Measurements from ENCODE around the gene TMEM203. TPM values are rescaled to one million over a fixed set of nuclear protein-coding genes. Genes with fewer than 3 reads are reported as not detected.

The TMEM203 gene
- total RNA-seq, 1 donor from 2014 or later: 24.3 TPM

Other genes starting within 250 kb of the TMEM203 start
- gene PTGDS, start 228.1 kb downstream of the TMEM203 start, total RNA-seq: not detected in 2 replicates
- not detected in 2 replicates for gene LCNL1, start 222.7 kb downstream of the TMEM203 start, total RNA-seq
- gene PAXX, start 213.2 kb downstream of the TMEM203 start, total RNA-seq: 28.0 and 47.2 TPM in 2 replicates
- 0.29 and 2.3 TPM in 2 replicates for gene CLIC3, start 209.1 kb downstream of the TMEM203 start, total RNA-seq
- 27.2 and 28.4 TPM in 2 replicates for gene ABCA2, start 177.4 kb downstream of the TMEM203 start, total RNA-seq
- not detected in 2 replicates for gene FUT7, start 173.6 kb downstream of the TMEM203 start, total RNA-seq
- gene NPDC1, start 159.5 kb downstream of the TMEM203 start, total RNA-seq: 195 and 250 TPM in 2 replicates
- not detected in 2 replicates for gene ENTPD2, start 151.6 kb downstream of the TMEM203 start, total RNA-seq
- 6.1 and 6.7 TPM in 2 replicates for gene SAPCD2, start 135.1 kb downstream of the TMEM203 start, total RNA-seq
- 17.2 and 30.3 TPM in 2 replicates for gene UAP1L1, start 128.1 kb downstream of the TMEM203 start, total RNA-seq
- 109 and 118 TPM in 2 replicates for gene MAN1B1, start 118.7 kb downstream of the TMEM203 start, total RNA-seq
- 154 and 167 TPM in 2 replicates for gene DPP7, start 90.9 kb downstream of the TMEM203 start, total RNA-seq
- gene GRIN1, start 66.5 kb downstream of the TMEM203 start, total RNA-seq: not detected in 2 replicates
- not detected in 2 replicates for gene LRRC26, start 35.6 kb downstream of the TMEM203 start, total RNA-seq
- not detected in 2 replicates for gene TMEM210, start 33.6 kb downstream of the TMEM203 start, total RNA-seq
- 22.9 and 34.2 TPM in 2 replicates for gene ANAPC2, start 17.1 kb downstream of the TMEM203 start, total RNA-seq
- 91.8 and 109 TPM in 2 replicates for gene SSNA1, start 17.0 kb downstream of the TMEM203 start, total RNA-seq
- 10.0 and 10.8 TPM in 2 replicates for gene TPRN, start 4.9 kb downstream of the TMEM203 start, total RNA-seq
- 10.3 and 12.8 TPM in 2 replicates for gene NDOR1, start 52 bp upstream of the TMEM203 start, total RNA-seq
- 0.76 and 2.9 TPM in 2 replicates for gene RNF208, start 16.6 kb upstream of the TMEM203 start, total RNA-seq
- 0.41 and 0.78 TPM in 2 replicates for gene CYSRT1, start 19.5 kb upstream of the TMEM203 start, total RNA-seq
- not detected in 2 replicates for gene RNF224, start 21.9 kb upstream of the TMEM203 start, total RNA-seq
- gene SLC34A3, start 25.3 kb upstream of the TMEM203 start, total RNA-seq: not detected in 2 replicates
- gene TUBB4B, start 35.6 kb upstream of the TMEM203 start, total RNA-seq: 400 and 427 TPM in 2 replicates
- not detected in 2 replicates for gene STPG3, start 45.6 kb upstream of the TMEM203 start, total RNA-seq
- 48.5 and 63.0 TPM in 2 replicates for gene NELFB, start 49.7 kb upstream of the TMEM203 start, total RNA-seq
- gene TOR4A, start 72.1 kb upstream of the TMEM203 start, total RNA-seq: 59.7 and 81.4 TPM in 2 replicates
- gene NRARP, start 96.6 kb upstream of the TMEM203 start, total RNA-seq: 62.5 and 188 TPM in 2 replicates
- 20.9 and 32.6 TPM in 2 replicates for gene EXD3, start 217.5 kb upstream of the TMEM203 start, total RNA-seq
- 1.2 and 1.7 TPM in 2 replicates for gene NOXA1, start 217.7 kb upstream of the TMEM203 start, total RNA-seq
- 0.10 and 0.18 TPM in 2 replicates for gene ENTPD8, start 235.7 kb upstream of the TMEM203 start, total RNA-seq